Suppressor macrophage treated with lipopolysaccharide for 1 hour (primary cell): ENCODE results near the gene FHOD3.

Source experiments
- DNase-seq, 3 donors: peaks; one replicate each; pipeline ENCODE4 v3.0.0-alpha.2; 2020 to 2022

FHOD3 gene

GRCh38 chr18:36415171-36415570 lies 117.7 kb downstream of the FHOD3 start:
- no peak for DNase-seq

GRCh38 chr18:36415625-36416024 lies 118.1 kb downstream of the FHOD3 start:
- DNase-seq, result no peak

- no peak for DNase-seq
These were observed 121.8 kb downstream of the FHOD3 start for GRCh38 chr18:36419188-36419899.

DNA sequence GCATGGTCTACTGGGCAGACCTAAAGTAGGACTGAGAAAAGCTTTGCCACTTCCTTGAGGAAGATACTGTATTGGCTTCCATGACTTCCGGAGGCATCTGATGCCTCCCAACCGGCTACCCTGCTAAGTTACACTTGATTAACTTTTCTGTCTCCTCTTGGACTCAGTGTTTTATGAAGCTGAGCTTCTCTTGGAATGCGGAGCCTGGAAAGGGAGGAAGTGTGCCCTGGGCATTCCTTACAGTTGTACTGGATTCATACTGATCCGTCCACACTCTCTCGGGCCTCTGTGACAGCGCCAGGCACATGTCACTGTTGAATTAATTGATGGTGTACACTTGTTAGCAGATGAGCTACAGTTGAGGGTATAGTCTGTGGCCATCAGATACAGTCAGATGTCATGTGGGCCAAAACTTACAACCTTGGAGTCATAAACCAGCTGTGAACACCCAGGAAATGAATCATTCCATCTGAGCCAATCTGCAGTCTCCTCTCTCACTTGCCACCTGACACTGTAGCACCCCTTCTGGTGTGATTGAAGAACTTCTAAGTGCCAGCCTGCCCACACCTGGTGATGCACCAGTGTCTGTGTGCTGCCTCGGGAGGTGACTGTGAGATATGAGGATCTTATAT lies 122.5 kb downstream of the FHOD3 start:
- no peak for DNase-seq

DNA sequence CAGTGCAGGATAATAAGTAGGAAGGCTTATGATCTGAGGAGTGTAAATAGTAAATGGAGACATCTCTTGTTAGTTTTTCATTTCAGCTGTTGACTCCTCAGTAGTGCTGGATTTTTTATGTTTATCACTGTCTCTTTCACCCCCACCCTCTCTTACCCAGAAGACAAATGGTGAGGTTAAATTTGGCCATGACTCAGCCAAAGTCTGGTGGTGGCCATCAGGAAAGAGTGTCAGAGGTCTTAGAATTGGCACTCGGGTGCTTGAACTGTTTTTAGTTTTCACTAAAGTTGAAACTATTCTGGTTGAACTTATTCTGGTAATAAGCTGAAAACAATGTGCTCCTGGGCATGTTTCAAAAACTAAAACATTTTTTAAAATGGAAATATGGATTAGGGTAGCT lies 123.3 kb downstream of the FHOD3 start:
- DNase-seq, result no peak

DNA sequence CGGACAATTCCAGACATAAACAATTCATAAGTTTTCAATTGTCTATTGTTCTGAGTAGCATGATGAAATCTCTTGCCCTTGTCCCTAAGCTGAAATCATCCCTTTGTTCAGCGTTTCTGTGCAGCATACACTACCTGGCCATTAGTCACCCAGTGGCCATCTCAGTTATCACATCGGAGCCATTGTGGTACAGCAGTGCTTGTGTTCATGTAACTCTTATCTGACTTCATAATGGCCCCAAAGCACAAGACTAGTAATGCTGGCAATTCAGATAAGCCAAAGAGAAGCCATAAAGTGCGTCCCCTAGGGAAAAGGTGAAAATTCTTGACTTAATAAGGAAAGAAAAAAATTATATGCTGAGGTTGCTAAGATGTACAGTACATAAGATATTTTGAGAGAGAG lies 127.2 kb downstream of the FHOD3 start:
- DNase-seq, result no peak

DNA sequence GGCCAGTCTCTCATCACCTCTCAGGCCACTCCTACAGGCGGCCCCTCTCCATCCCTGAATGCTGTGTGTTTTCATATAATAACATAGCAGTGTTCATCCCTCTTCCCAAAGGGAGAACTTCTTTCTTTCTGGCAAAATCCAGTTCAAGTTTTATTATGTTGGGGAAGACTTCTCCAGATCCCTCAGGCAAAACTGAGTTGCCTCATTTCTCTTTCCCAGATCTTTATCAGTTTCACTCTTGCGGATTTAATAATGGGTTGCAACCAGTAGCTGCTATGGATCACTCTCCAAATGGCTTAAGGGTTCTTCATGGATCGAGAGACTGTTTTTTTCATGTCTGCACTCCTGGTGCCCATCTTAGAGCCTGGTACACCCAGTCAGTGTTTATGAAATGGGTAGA lies 129.9 kb downstream of the FHOD3 start:
- no peak for DNase-seq

GRCh38 chr18:36427831-36428230 lies 130.3 kb downstream of the FHOD3 start:
- DNase-seq, result no peak

DNA sequence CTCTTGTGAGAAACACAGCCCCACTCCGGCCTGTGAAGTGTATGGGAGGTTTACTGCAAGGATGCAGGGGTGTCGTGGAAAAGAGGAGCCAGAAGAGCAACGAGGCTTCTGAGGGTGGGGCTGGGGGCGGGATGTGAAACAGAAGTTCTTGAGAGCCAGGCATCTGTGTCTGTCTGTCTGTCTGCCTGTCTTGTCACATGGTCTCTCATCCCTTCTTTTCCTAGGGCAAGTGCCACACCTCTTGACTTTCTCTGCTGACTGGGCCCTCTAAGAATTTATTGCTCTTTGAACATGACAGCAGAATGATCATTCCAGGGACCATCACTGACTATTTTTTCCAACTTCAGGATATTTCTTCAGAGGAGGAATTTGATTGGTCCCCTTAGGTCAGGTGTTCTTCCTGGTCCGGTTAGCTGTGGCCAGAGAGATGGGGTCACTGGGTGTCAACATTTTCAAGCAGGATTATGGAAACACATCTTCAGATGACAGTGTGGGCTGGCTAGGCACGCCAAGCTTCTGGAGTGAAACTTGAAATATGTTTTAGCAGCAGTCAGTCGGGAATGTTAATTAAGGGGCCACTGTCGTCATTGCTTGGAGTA lies 131.0 kb downstream of the FHOD3 start:
- no peak for DNase-seq

DNA sequence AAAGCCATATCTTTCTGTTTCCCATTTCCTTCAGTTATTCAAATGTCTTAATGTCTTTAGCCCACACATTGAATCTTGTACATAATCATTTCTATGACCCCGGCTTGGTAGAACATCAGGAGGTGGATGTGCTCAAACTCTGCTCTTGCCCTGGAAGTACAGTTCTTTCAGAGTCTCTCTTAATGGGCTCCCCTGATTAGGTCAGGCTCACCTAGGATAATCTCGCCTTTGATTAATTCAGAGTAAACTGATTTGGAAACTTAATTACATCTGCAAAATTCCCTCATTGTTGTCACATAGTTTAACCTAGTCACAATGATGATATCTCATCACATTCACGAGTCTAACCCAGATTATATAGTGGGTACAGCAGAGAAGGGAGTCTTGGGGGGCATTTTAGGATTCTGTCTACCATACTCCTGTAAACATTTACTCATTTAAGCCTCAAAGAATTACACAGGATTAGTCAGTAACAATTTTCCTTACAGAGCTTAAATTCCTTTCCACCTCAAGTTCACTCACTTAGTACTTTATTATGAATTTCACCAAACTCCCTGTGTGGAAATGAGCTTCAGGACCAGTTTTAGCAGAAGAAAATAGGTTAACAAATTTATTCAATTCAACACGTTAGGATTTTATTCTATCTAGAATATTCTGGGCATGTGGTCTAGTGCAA lies 135.5 kb downstream of the FHOD3 start:
- no peak for DNase-seq

DNA sequence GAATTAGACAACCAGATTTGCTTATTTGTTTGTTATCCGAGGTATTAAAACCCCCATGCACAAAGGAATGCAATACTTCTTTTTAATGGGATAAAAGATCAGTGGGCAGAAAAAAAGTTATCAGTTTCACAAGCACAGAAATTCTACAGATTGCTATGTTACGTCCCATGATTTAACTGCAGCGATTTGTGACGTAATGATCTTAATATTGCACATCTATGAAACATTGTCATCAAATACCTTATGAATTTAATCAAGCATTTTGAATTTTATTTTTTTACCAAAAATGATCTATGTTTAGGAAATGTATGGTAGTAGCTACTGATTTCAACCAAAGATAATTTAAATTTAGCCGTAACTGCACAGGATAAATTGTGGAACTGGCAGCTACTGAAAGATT lies 138.9 kb downstream of the FHOD3 start:
- no peak for DNase-seq

DNA sequence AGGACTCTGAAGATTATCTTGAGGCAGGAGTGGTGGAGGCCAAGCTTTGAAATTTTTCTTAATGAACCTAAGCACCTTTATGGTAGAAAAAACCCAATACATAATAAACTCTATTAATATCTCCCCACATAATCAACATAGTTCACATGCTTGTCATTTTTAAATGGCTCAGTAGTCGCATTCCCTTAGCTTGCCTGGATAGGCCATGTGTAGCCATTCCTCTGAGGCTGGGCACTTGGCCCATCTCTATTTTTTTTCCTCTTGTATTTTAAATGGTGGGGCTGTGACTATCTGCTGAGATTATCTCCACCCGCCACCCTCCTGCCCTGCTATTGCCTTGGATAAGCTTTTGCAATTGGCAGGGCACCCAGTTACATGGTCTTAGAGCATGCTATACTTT lies 143.1 kb downstream of the FHOD3 start:
- no peak for DNase-seq

- DNase-seq, result peak in 2 of 3 donors; percentile 11 to 28
These were observed 144.1 kb downstream of the FHOD3 start for GRCh38 chr18:36441426-36442240.

DNA sequence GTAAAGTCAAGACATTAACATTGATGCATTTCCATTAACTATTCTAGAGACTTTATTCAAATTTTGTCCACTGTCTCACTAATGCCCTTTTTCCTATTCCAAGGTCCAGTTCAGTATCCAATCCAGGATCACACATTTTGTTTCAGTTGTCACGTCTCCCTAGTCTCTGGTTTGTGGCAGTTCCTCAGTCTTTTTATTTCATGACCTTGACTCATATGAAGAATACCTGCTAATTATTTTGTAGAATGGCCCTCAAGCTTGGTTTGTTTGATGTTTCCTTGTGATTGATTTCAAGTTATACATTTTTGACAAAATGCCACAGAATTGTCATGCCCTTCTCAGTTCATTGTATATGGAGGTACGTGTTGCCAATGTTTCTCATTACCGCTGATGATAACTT lies 145.2 kb downstream of the FHOD3 start:
- no peak for DNase-seq

GRCh38 chr18:36446059-36446458 lies 148.5 kb downstream of the FHOD3 start:
- DNase-seq, result no peak

DNA sequence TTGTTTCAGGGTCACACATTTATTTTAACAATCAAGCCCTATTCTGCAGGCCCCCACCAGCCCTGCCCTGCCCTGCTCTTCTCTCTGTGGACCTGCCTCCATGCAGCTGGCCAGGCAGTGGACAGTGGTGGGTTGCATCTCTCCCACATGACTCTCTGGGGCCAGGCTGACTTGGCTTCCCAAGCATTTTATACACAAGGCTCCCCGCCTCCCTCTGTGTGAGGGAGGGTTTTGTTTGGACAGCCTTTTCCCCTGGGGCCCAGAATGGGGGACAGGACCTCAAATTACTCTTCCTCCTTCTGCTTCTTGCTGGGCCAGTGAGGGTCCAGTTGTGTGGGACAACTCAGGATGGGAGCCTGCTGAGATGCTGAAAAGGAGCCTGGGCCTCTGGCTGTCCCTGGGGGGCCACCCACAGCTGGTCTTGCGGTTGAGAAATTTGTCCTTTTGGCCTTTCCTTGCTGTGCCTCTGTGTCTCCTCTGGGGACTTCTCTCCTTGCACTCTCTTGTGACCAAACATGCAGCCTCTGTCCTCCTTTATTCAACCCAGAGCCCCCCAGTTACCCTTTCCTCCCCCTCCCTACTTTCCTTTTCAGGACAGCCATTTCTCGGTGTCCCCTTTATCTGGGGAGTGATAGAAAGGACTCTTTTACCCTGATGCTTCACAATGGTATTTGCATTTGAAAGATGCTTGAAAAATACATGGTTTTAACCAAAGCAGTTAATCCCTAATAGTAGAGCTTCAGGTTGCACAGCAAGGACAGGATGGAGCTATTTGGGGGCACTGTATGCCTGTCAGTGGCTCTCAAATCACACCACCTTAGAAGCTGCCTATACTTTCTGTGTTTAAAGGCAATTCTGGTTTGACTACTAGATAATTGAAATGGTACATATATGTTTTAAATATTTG lies 151.1 kb downstream of the FHOD3 start:
- DNase-seq, result no peak

- no peak for DNase-seq
These were observed 151.9 kb downstream of the FHOD3 start for GRCh38 chr18:36449451-36449850.

DNA sequence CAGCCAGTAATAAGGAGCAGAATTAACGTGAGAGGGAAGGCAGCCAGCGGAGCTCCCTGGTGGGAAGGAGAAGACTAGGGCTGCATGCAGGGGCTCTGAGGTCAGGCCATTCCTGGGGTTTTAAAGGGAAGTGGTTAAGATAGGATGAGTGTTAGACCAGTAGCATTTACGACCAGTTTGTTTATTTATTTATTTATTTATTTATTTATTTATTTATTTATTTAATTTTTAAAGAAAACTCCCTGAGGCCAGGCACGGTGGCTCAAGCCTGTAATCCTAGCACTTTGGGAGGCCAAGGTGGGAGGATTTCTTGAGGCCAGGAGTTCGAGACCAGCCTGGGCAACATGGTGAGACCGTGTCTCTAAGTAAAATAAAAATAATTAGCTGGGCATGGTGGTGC lies 152.8 kb downstream of the FHOD3 start:
- no peak for DNase-seq

- no peak for DNase-seq
These were observed 154.1 kb downstream of the FHOD3 start for GRCh38 chr18:36451454-36452251.

DNA sequence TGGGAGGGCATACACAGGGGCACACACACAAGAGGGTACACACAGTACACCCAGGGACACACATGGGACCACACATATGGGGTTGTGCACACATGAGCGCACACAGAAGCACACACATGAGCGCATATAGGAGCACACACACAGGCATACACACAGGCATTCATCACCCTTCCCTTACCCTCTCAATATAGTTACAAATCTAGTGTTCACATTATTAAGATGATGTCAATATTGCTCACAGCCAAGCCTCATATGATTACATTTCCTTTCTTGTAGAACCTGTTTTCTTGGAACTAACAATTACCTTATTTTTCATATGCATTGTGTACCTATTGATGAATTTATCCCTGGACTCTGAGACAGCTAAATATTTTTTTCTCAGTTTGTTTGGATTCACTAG lies 156.7 kb downstream of the FHOD3 start:
- DNase-seq, result no peak

DNA sequence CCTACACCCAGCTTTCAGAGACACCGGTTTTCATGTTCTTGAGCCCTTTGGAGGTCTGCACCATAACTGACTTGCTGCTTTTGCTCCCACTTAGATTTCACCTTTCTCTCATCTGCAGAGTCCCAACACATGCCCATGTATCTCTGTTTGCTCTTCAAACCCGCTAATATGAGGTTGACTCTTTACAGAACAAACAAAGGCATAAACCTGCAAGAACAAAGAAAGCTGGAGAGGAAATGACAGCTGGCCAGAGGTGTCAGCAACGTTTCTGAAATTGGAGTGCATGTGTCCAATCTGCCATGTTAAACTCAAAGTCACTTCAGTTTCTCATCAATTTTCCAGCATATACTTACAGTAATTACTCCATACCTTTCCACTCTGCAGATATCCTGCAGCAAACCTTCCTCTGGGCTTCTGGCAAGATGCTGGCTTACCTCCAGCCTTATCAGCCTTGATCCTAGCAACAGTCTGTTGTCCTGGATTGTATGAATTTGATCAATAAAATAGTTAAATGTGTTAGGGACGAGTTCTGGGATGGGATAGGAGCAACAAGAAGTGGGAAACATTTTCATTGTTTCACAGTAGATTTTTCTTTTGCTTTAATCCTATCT lies 157.4 kb downstream of the FHOD3 start:
- DNase-seq, result no peak
